Measurements from ENCODE around the gene ABL2.

DNA sequence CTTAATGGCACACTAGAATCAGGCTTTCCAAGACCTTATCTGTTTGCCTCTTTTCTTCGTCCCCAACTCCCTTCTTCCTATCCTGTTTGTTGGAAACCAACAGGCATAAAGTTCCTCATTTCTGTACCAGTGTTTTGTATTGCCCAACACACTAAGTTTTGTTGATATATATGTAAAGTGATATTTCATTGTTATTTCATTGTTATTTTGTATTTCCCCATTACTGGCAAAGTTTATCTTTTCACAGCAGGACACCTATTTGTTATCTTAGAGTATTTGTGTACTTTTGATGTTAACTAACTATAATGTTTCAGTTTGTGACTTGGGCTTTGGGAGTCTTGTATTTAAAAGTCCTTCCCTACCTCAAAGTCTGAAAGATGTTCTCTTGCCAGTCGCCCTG lies 176.7 kb downstream of the ABL2 start:
- TF ChIP-seq POLR2A (IDR thresholded peaks at IDR 0.05; ENCODE audit: low read length) (no peak), GATA1 (IDR thresholded peaks at IDR 0.05; ENCODE audit: low read depth, low read length) (no peak)

All from erythroblast (primary cell).